NCI-H1417 treated with DMSO at 0.1 percent for 48 hours (cell line): ENCODE results near the gene NOG.

ENCODE experiments used
- DNase-seq: peaks from one replicate; lab custom pipeline; 2025; lab: John Stamatoyannopoulos, UW

NOG gene

DNA sequence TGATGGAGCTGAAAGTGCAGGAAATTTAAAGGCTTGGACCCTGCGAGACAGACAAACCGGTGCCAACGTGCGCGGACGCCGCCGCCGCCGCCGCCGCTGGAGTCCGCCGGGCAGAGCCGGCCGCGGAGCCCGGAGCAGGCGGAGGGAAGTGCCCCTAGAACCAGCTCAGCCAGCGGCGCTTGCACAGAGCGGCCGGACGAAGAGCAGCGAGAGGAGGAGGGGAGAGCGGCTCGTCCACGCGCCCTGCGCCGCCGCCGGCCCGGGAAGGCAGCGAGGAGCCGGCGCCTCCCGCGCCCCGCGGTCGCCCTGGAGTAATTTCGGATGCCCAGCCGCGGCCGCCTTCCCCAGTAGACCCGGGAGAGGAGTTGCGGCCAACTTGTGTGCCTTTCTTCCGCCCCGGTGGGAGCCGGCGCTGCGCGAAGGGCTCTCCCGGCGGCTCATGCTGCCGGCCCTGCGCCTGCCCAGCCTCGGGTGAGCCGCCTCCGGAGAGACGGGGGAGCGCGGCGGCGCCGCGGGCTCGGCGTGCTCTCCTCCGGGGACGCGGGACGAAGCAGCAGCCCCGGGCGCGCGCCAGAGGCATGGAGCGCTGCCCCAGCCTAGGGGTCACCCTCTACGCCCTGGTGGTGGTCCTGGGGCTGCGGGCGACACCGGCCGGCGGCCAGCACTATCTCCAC is at the start of gene NOG:
TSS of gene NOG (plus strand) at position 54 of the 674 bp plus-strand sequence. CDS start at position 579, 525 bp downstream.
- no peak for DNase-seq

DNA sequence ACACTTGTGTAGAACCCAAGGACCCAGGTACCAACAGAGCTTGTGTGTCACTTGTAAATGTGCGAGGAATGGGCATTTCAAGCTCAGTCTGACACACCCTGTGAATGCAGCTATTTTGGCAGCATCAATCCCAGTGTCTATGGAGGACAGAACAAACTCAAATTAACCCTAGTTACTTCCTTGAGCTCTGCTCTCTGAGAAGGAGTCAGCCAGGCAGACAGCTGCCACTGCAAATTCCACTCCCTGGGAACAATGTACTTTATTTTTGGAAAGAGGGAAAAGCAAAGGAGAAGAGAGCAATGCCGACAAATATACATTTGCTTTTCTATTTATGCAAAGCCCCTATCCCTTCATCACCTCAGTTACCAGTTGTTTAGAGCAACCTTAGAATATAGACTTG is 48.4 kb upstream of the NOG start:
- DNase-seq = no peak

- DNase-seq = no peak
Observed at GRCh38 chr17:56545930-56546329, 47.6 kb upstream of the NOG start.

- DNase-seq = no peak
Observed at GRCh38 chr17:56548661-56549060, 44.8 kb upstream of the NOG start.

DNA sequence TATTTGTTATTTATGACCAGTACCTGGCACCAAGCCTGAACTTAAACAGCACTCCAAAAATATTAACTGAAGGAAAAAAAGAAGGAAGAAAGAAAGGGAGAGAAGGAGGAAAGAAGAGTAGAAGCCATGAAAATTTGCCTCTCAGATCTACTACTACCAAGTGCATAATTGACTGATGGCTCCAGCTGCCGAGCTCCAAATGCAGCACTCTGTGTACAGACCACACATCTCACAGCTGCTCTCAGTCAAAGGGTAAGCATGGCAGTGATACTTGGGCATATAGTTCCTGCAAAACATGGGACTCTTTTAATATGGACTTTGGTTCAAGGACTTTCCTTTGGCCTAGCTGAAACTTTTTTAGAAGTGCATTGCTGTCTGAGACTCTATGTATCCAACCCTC is 44.0 kb upstream of the NOG start:
- DNase-seq = no peak

DNA sequence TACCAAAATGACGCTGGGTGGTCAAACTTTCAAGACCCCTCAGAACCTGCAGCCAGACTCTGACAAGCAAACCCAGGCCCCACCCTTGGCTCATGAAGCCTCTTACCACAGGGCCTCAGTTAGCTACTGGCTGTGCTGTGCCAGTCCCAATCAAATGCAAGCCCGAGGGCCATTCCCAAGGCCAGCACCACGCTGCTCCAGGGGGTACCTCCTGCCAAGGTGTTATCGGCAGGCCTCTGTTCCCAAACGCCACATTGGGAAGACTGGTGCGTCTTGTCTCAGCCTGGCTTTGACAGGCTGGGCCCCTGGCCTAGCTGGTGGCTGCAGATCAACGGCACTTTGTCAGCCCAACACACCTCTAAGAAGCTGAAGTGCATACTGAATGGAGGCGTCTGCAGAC is 35.8 kb upstream of the NOG start:
- DNase-seq = no peak

DNA sequence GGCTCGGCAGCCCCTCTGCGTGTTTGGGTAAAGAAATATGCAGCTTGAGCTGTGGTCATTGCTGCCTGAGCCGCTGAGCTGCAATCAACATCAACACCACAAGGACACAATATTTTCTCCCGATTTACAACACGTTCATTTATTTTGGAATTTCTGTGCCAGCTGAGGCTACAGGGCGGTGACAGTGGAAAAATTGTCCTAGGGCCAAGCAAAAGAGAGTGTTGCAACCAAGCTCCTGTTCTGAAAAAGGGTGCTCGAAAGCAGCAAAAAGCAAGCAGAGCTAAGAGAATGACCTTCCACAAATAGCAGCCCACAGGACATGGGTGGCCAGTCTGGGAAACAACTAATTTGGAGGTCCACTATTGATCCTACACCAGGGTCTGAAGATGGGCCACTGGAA is 35.4 kb upstream of the NOG start:
- DNase-seq = no peak

GRCh38 chr17:56570199-56570598 is 23.3 kb upstream of the NOG start:
- DNase-seq = no peak

- no peak for DNase-seq
Observed at GRCh38 chr17:56571456-56571855, 22.0 kb upstream of the NOG start.

- no peak for DNase-seq
Observed at GRCh38 chr17:56577190-56577842, 16.2 kb upstream of the NOG start.

GRCh38 chr17:56577843-56578204 is 15.7 kb upstream of the NOG start:
- no peak for DNase-seq

- DNase-seq = no peak
Observed at GRCh38 chr17:56581635-56582627, 11.6 kb upstream of the NOG start.

- no peak for DNase-seq
Observed at GRCh38 chr17:56583772-56584171, 9.7 kb upstream of the NOG start.

GRCh38 chr17:56587298-56587697 is 6.2 kb upstream of the NOG start:
- DNase-seq = no peak

DNA sequence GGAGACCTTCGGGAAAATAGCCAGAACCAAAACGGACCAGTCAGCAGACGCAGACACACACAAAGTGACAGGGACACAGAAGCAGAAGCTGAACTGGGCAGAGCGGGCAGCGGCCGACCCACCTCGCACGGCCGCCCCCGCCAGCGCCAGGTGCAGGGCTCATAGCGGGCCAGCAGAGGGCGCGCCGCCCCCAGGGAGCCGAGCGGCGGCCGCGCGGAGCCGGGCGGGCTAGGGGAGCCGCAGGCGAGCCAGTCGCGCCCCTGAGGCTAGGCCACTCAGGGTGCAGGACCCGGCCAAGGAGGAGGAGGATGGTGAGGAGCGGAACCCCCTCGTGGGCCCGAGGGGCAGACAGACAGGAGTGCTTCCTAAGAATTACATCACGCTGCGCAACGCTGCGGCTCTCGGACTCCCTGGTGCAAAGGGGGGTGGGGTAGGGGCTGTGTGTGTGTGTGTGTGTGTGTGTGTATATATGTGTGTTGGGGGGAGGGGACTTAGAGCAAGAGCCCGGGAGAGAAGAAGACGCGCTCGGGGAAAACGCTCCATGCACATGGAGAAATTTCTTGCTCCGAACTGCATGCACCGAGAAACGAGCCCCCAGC is 913 bp upstream of the NOG start:
- DNase-seq = no peak

- no peak for DNase-seq
Observed at GRCh38 chr17:56593086-56593645, 333 bp upstream of the NOG start.

DNA sequence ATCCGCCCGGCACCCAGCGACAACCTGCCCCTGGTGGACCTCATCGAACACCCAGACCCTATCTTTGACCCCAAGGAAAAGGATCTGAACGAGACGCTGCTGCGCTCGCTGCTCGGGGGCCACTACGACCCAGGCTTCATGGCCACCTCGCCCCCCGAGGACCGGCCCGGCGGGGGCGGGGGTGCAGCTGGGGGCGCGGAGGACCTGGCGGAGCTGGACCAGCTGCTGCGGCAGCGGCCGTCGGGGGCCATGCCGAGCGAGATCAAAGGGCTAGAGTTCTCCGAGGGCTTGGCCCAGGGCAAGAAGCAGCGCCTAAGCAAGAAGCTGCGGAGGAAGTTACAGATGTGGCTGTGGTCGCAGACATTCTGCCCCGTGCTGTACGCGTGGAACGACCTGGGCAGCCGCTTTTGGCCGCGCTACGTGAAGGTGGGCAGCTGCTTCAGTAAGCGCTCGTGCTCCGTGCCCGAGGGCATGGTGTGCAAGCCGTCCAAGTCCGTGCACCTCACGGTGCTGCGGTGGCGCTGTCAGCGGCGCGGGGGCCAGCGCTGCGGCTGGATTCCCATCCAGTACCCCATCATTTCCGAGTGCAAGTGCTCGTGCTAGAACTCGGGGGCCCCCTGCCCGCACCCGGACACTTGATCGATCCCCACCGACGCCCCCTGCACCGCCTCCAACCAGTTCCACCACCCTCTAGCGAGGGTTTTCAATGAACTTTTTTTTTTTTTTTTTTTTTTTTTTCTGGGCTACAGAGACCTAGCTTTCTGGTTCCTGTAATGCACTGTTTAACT is 1.0 kb downstream of the NOG start:
- DNase-seq = no peak

- DNase-seq = no peak
Observed at GRCh38 chr17:56595108-56595418, 1.6 kb downstream of the NOG start.

DNA sequence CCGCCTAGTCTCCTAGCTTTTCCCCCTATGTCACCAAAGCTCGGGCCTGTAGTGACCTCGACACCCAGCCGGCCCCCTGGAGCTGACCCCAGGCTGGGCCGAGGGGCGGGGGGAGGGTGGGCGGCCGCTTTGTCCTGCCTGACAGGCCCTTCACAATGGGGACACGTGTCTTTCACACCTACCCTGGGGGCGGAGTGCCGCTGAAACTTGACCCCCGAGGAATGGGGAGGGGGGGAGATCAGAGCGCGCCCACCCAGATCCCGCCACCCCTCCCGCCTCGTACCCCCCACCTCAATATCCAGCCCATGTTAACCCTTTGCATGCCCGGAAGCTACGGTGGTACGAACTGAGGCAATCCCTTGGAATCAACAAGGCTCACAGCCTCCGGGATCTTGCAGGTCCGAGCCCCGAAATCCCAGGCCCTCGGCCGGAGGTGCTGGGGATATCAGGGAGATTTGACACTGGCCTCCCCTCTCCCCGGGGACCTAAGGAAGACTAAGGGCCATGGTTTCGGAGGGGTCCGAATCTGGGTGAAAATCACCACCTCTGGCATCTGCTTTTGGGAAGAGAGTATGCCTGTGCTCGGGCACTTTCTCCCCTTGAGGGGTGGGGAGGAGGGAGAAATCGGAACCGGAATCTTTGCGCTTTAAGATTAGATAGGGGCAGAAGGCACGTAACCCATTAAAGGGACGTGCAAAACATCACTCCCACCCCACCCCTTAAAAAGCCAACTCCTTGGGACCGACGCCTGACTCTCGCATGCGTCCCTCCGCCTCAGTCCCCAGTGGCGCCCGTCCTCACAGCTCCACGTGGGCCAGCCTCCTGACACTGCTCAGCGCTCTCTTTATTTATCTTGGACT is 2.6 kb downstream of the NOG start:
- no peak for DNase-seq

DNA sequence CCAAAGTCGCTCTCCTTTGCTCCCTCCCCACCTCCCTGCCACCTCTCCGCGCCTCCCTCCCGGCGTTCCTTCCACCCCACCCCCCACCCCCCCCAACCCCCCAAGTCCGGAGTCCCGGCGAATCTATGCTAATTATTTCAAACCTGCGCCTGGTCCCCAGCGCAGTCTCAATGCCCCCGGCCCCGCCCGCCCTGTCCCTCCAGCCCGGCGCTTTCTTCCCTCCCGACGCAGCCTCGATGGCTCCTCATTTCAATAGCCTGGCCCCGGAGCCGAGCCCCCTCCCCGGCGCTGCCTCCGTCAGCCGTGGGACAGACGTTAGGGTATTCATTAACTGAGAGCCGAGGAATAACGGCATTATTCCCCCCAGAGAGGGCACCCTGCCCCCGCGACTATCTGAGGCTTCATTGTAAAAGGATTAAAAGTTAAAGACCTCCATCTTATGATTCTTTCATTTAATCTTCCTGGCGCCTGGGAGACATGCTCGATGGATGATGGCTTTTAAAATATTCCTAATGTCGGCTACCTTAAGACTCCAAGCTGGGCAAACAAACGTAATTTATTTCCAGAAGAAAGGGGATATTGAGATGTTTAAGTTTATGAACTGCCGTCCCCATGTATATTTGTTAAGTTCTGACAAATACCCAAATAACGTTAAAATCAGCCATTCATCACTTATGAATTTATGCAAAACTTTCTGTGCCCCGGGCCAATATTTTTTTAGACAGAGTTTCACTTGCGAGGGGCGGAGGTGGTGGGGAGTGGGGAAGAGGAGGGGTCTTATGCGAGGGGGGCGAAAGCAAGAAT is 3.4 kb downstream of the NOG start:
- no peak for DNase-seq
